H9 (cell line): Measurements from ENCODE around the gene CDC42EP5. TPM values are rescaled to one million over a fixed set of nuclear protein-coding genes. Genes with fewer than 3 reads are reported as not detected.
"Not testable (repeated sequence)": the region's sequence is repeated elsewhere in the genome, so short reads cannot be mapped to it uniquely, and the experiment has no call there.

ENCODE experiments used
- DNase-seq: peaks from one replicate; pipeline ENCODE4 v3.0.0-alpha.2; 2017
- H2AFZ ChIP-seq: one replicate; pipeline ENCODE4 v1.6.1; 2013; ENCODE audit warnings: mild to moderate bottlenecking, low read length, control low read depth, moderate library complexity
- H2AK5ac ChIP-seq: 2 replicates; pipeline ENCODE4 v1.6.1; 2013; ENCODE audit warnings: low read length, control low read depth, mixed read lengths; ENCODE audit not compliant: insufficient read length
- H2BK120ac ChIP-seq: one replicate; pipeline ENCODE4 v1.6.1; 2013; ENCODE audit warnings: low read depth, mild to moderate bottlenecking, low read length, control low read depth, inconsistent platforms; ENCODE audit not compliant: poor library complexity, severe bottlenecking
- H2BK12ac ChIP-seq: 2 replicates; pipeline ENCODE4 v1.6.1; 2013; ENCODE audit warnings: low read length, control low read depth, mixed read lengths, low read depth; ENCODE audit not compliant: insufficient read length
- H2BK15ac ChIP-seq: 2 replicates; pipeline ENCODE4 v1.6.1; 2013; ENCODE audit warnings: low read depth, low read length, control low read depth
- H2BK20ac ChIP-seq: one replicate; pipeline ENCODE4 v1.6.1; 2013; ENCODE audit warnings: low read depth, mild to moderate bottlenecking, low read length, control low read depth, inconsistent platforms; ENCODE audit not compliant: poor library complexity, severe bottlenecking
- H2BK5ac ChIP-seq: 2 replicates; pipeline ENCODE4 v1.6.1; 2013; ENCODE audit warnings: low read length, control low read depth, mixed read lengths; ENCODE audit not compliant: insufficient read length
- H3K14ac ChIP-seq: 2 replicates; pipeline ENCODE4 v1.6.1; 2013; ENCODE audit warnings: low read length, control low read depth; ENCODE audit not compliant: insufficient read depth
- H3K18ac ChIP-seq: 2 replicates; pipeline ENCODE4 v1.6.1; 2013; ENCODE audit warnings: low read depth, mild to moderate bottlenecking, mixed read lengths, low read length, control low read depth; ENCODE audit not compliant: insufficient read length
- H3K23ac ChIP-seq: 2 replicates; pipeline ENCODE4 v1.6.1; 2013; ENCODE audit warnings: low read length, control low read depth, mixed read lengths, low read depth; ENCODE audit not compliant: insufficient read length
- H3K23me2 ChIP-seq: 2 replicates; pipeline ENCODE4 v1.6.1; 2013; ENCODE audit warnings: low read depth, mild to moderate bottlenecking, mixed read lengths, low read length, control low read depth; ENCODE audit not compliant: insufficient read length, poor library complexity, severe bottlenecking
- H3K27ac ChIP-seq: 2 replicates; pipeline ENCODE4 v1.5.1; 2013; ENCODE audit warnings: low read length, control low read depth, mixed read lengths, low read depth; ENCODE audit not compliant: insufficient read length
- H3K27me3 ChIP-seq: 2 replicates; pipeline ENCODE4 v1.6.1; 2013; ENCODE audit warnings: low read length, control low read depth, inconsistent platforms; ENCODE audit not compliant: insufficient read depth
- H3K4ac ChIP-seq: 2 replicates; pipeline ENCODE4 v1.6.1; 2013; ENCODE audit warnings: low read depth, mild to moderate bottlenecking, control low read depth, inconsistent platforms, low read length, moderate library complexity
- H3K4me1 ChIP-seq: 2 replicates; pipeline ENCODE4 v1.6.1; 2013; ENCODE audit warnings: low read length, control low read depth, inconsistent platforms; ENCODE audit not compliant: insufficient read depth
- H3K4me2 ChIP-seq: 2 replicates; pipeline ENCODE4 v1.6.1; 2013; ENCODE audit warnings: low read length, control low read depth, mixed read lengths; ENCODE audit not compliant: insufficient read length, insufficient read depth
- H3K56ac ChIP-seq: 2 replicates; pipeline ENCODE4 v1.6.1; 2013; ENCODE audit warnings: low read depth, mild to moderate bottlenecking, mixed read lengths, low read length, control low read depth; ENCODE audit not compliant: insufficient read length
- H3K79me1 ChIP-seq: 2 replicates; pipeline ENCODE4 v1.6.1; 2013; ENCODE audit warnings: low read depth, mild to moderate bottlenecking, moderate library complexity, low read length, control low read depth, inconsistent platforms; ENCODE audit not compliant: insufficient read depth, poor library complexity, severe bottlenecking
- H3K79me2 ChIP-seq: 2 replicates; pipeline ENCODE4 v1.6.1; 2013; ENCODE audit warnings: low read length, control low read depth, inconsistent platforms; ENCODE audit not compliant: insufficient read depth
- H3K9ac ChIP-seq: 2 replicates; pipeline ENCODE4 v1.6.1; 2013; ENCODE audit warnings: low read length, control low read depth, mixed read lengths; ENCODE audit not compliant: insufficient read length; ENCODE audit errors: extremely low read depth
- H3K9me3 ChIP-seq: one replicate; pipeline ENCODE4 v1.6.1; 2013; ENCODE audit warnings: low read depth, low read length, inconsistent platforms; ENCODE audit not compliant: control insufficient read depth
- H3T11ph ChIP-seq: one replicate; pipeline ENCODE4 v1.6.1; 2013; ENCODE audit warnings: mild to moderate bottlenecking, low read length, control low read depth, inconsistent platforms
- H4K20me1 ChIP-seq: one replicate; pipeline ENCODE4 v1.6.1; 2013; ENCODE audit not compliant: control insufficient read depth, insufficient read length, insufficient read depth
- H4K5ac ChIP-seq: 2 replicates; pipeline ENCODE4 v1.6.1; 2013; ENCODE audit warnings: low read depth, mild to moderate bottlenecking, mixed read lengths, low read length, control low read depth; ENCODE audit not compliant: insufficient read length
- H4K8ac ChIP-seq: replicated peaks from 2 replicates; pipeline ENCODE4 v1.6.1; 2013; ENCODE audit warnings: low read length, control low read depth, mixed read lengths, low read depth; ENCODE audit not compliant: insufficient read length
- H4K91ac ChIP-seq: 2 replicates; pipeline ENCODE4 v1.6.1; 2013; ENCODE audit warnings: low read depth, mild to moderate bottlenecking, moderate library complexity, mixed read lengths, low read length, control low read depth; ENCODE audit not compliant: insufficient read length
- H3K27ac Mint-ChIP-seq, 3 experiments: 2 replicates in 2 of 3; 3 replicates in 1 of 3; pipeline ENCODE4 v1.8.0; 2020 to 2021; ENCODE audit warnings: mixed read lengths in 3 of 3, mild to moderate bottlenecking in 1 of 3, moderate library complexity in 1 of 3
- H3K27me3 Mint-ChIP-seq: 2 replicates; pipeline ENCODE4 v1.8.0; 2021; ENCODE audit warnings: low read depth, mild to moderate bottlenecking, moderate library complexity, mixed read lengths
- H3K36me3 Mint-ChIP-seq, 3 experiments: 2 replicates in 2 of 3; 3 replicates in 1 of 3; pipeline ENCODE4 v1.8.0; 2020 to 2021; ENCODE audit warnings: low read depth in 3 of 3, mixed read lengths in 3 of 3; ENCODE audit not compliant: insufficient read depth in 1 of 3
- H3K4me1 Mint-ChIP-seq, 2 experiments: 2 replicates each; pipeline ENCODE4 v1.8.0; 2020; ENCODE audit warnings: mixed read lengths in 2 of 2
- H3K4me3 Mint-ChIP-seq, 2 experiments: 2 replicates in 1 of 2; 3 replicates in 1 of 2; pipeline ENCODE4 v1.8.0; 2020 to 2021; ENCODE audit warnings: mild to moderate bottlenecking in 2 of 2, mixed read lengths in 2 of 2, moderate library complexity in 1 of 2
- H3K9me3 Mint-ChIP-seq, 2 experiments: 2 replicates in 1 of 2; 3 replicates in 1 of 2; pipeline ENCODE4 v1.8.0; 2020; ENCODE audit warnings: mild to moderate bottlenecking in 2 of 2, mixed read lengths in 2 of 2, moderate library complexity in 1 of 2
- WGBS: extraction: QIAGEN DNeasy Blood & Tissue Kit; methylation state at CpG from one replicate; pipeline ENCODE4 v1.1.7; 2013; ENCODE audit warnings: missing lambda C conversion rate, low lambda C conversion rate, mixed read lengths; ENCODE audit not compliant: insufficient read length; ENCODE audit errors: extremely low coverage; 5-methylcytosine and 5-hydroxymethylcytosine counted together
- total RNA-seq: library from RNA; stranded (reverse); gene quantifications from 2 replicates; pipeline ENCODE4 v1.2.1, GENCODE V29; 2021
- TF ChIP-seq, protein P1 (sequence below): fragments of 200-600 bp; sonication (generic); conservative IDR thresholded peaks from 3 replicates; pipeline ENCODE4 v1.8.0; 2021; ENCODE audit warnings: antibody characterized with exemption, mild to moderate bottlenecking

Gene CDC42EP5
- total RNA-seq, 1 experiment from 2014 or later, result 1.6 TPM

DNA sequence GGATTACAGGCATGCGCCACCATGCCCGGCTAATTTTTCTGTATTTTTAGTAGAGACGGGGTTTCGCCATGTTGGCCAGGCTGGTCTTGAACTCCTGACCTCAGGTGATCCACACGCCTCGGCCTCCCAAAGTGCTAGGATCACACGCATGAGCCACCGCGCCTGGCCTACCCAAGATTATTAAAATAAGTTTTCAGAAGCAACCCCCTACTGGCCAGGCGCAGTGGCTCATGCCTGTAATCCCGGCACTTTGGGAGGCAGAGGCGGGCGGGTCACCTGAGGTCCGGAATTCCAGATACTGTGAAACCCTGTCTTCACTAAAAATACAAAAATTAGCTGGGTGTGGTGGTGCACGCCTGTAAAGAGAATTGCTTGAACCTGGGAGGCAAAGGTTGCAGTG lies 26.7 kb downstream of the CDC42EP5 start:
- not testable (repeated sequence) for H3K23me2 ChIP-seq, H3K9ac ChIP-seq, H3K9me3 ChIP-seq, H3K27ac Mint-ChIP-seq, H2AK5ac ChIP-seq, H2BK20ac ChIP-seq, H3T11ph ChIP-seq, H4K20me1 ChIP-seq, H3K4me2 ChIP-seq, H2BK120ac ChIP-seq, H3K4me1 ChIP-seq, H2BK15ac ChIP-seq, H3K27me3 ChIP-seq, H3K9me3 Mint-ChIP-seq, H2BK5ac ChIP-seq, H3K56ac ChIP-seq, H4K5ac ChIP-seq, H4K8ac ChIP-seq, H3K14ac ChIP-seq, H3K4me3 Mint-ChIP-seq, H3K4ac ChIP-seq, H3K27me3 Mint-ChIP-seq, H4K91ac ChIP-seq, H2BK12ac ChIP-seq, DNase-seq, H3K23ac ChIP-seq, H3K18ac ChIP-seq, H3K27ac ChIP-seq, H2AFZ ChIP-seq, H3K79me1 ChIP-seq
- H3K4me1 Mint-ChIP-seq, result peaks cover 16 to 28% of the 10 kb centered on the region in 2 experiments
- peaks cover 19% of the 10 kb centered on the region for H3K79me2 ChIP-seq
- peaks cover 19 to 44% (median 27%) of the 10 kb centered on the region in 3 experiments for H3K36me3 Mint-ChIP-seq
- WGBS, result no CpG with 5 or more reads among the region's 15 CpGs
- TF ChIP-seq, protein P1, sequence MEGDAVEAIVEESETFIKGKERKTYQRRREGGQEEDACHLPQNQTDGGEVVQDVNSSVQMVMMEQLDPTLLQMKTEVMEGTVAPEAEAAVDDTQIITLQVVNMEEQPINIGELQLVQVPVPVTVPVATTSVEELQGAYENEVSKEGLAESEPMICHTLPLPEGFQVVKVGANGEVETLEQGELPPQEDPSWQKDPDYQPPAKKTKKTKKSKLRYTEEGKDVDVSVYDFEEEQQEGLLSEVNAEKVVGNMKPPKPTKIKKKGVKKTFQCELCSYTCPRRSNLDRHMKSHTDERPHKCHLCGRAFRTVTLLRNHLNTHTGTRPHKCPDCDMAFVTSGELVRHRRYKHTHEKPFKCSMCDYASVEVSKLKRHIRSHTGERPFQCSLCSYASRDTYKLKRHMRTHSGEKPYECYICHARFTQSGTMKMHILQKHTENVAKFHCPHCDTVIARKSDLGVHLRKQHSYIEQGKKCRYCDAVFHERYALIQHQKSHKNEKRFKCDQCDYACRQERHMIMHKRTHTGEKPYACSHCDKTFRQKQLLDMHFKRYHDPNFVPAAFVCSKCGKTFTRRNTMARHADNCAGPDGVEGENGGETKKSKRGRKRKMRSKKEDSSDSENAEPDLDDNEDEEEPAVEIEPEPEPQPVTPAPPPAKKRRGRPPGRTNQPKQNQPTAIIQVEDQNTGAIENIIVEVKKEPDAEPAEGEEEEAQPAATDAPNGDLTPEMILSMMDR, result 0 out of 3 replicates have a peak, but pooled peaks have one; percentile 19
